Left renal cortex interstitium (tissue), 4 donors: ENCODE results near the gene SEMA3D. TPM values are rescaled to one million over a fixed set of nuclear protein-coding genes. Genes with fewer than 3 reads are reported as not detected.

Experiments
- DNase-seq, 4 donors: peaks; one replicate each; pipeline ENCODE4 v3.0.0-alpha.2; 2013; ENCODE audit warnings: low read depth in 4 of 4, low spot score in 2 of 4, missing footprints in 1 of 4
- polyA plus RNA-seq, 4 donors: library from polyadenylated mRNA; unstranded; fragments of 120-200 nt; gene quantifications; one replicate each; pipeline ENCODE4 v1.2.1, GENCODE V29; 2013; ENCODE audit not compliant: insufficient read length in 4 of 4

Gene SEMA3D
- polyA plus RNA-seq, 4 donors: 34.6 to 46.8 (median 38.6) TPM

- DNase-seq: no peak
These were observed 96.7 kb downstream of the SEMA3D start for GRCh38 chr7:85090143-85090542.

- no peak for DNase-seq
These were observed 105.0 kb downstream of the SEMA3D start for GRCh38 chr7:85081846-85082245.

GRCh38 chr7:85081392-85081791, 105.5 kb downstream of the SEMA3D start:
- no peak for DNase-seq

- no peak for DNase-seq
These were observed 107.4 kb downstream of the SEMA3D start for GRCh38 chr7:85079434-85079833.

- DNase-seq: no peak
These were observed 108.7 kb downstream of the SEMA3D start for GRCh38 chr7:85078181-85078580.

- no peak for DNase-seq
These were observed 111.0 kb downstream of the SEMA3D start for GRCh38 chr7:85075864-85076263.

GRCh38 chr7:85074992-85075391, 111.9 kb downstream of the SEMA3D start:
- no peak for DNase-seq

- DNase-seq: no peak
These were observed 112.8 kb downstream of the SEMA3D start for GRCh38 chr7:85074016-85074415.

GRCh38 chr7:85070967-85071628, 115.8 kb downstream of the SEMA3D start:
- no peak for DNase-seq

GRCh38 chr7:85068799-85069198, 118.1 kb downstream of the SEMA3D start:
- DNase-seq: no peak

GRCh38 chr7:85067371-85067770, 119.5 kb downstream of the SEMA3D start:
- DNase-seq: no peak

GRCh38 chr7:85065888-85066485, 120.9 kb downstream of the SEMA3D start:
- DNase-seq: no peak

GRCh38 chr7:85065306-85065705, 121.5 kb downstream of the SEMA3D start:
- DNase-seq: peak in 1 of 4 donors; percentile 36

GRCh38 chr7:85062651-85063050, 124.2 kb downstream of the SEMA3D start:
- no peak for DNase-seq

GRCh38 chr7:85061456-85061855, 125.4 kb downstream of the SEMA3D start:
- DNase-seq: no peak

- DNase-seq: no peak
These were observed 126.2 kb downstream of the SEMA3D start for GRCh38 chr7:85060696-85061095.

- DNase-seq: no peak
These were observed 130.9 kb downstream of the SEMA3D start for GRCh38 chr7:85055906-85056305.

GRCh38 chr7:85055196-85055595, 131.7 kb downstream of the SEMA3D start:
- DNase-seq: no peak

- DNase-seq: no peak
These were observed 132.6 kb downstream of the SEMA3D start for GRCh38 chr7:85054306-85054705.

GRCh38 chr7:85052894-85053293, 134.0 kb downstream of the SEMA3D start:
- DNase-seq: no peak

- no peak for DNase-seq
These were observed 134.7 kb downstream of the SEMA3D start for GRCh38 chr7:85052056-85052737.

- no peak for DNase-seq
These were observed 140.3 kb downstream of the SEMA3D start for GRCh38 chr7:85046534-85046933.
